Measurements from ENCODE around the gene SLC2A13. TPM values are rescaled to one million over a fixed set of nuclear protein-coding genes. Genes with fewer than 3 reads are reported as not detected.

The SLC2A13 gene
- 6.2 and 8.6 TPM in 2 replicates for polyA plus RNA-seq (2014; cell fraction: cytosol; rRNA removed)
- polyA plus RNA-seq (2014; cell fraction: nucleus; rRNA removed) = 8.0 and 8.3 TPM in 2 replicates

- DNase-seq (ENCODE audit: low spot score) = peak; percentile 57
Observed at GRCh38 chr12:40105515-40106201, at the start of gene SLC2A13. Gene SLC2A13 (minus strand): TSS chr12:40106081. CDS start chr12:40105808, 273 bp downstream.

GRCh38 chr12:40154381-40154780 lies 48.5 kb upstream of the SLC2A13 start:
- no peak for DNase-seq (ENCODE audit: low spot score)

DNA sequence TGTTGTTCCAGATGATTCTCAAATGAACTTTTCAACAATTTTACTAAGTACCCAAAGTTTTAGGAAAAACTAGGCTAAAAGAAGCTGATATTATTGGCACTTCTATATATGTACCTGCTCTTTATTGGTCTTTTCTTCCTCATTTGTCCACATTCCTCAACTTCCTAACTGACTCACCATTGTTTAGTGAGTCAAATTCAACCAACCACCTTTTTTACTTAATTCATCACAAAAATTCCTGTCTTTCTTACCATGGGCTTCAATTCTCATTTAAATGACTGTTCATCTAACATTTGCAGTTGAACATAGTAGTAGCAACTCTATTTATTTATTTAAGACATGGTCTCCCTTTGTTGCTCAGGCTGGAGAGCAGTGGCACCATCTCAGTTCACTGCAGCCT lies 47.6 kb upstream of the SLC2A13 start:
- no peak for DNase-seq (ENCODE audit: low spot score)

GRCh38 chr12:40152783-40153383 lies 47.0 kb upstream of the SLC2A13 start:
- DNase-seq (ENCODE audit: low spot score) = peak; percentile 60

DNA sequence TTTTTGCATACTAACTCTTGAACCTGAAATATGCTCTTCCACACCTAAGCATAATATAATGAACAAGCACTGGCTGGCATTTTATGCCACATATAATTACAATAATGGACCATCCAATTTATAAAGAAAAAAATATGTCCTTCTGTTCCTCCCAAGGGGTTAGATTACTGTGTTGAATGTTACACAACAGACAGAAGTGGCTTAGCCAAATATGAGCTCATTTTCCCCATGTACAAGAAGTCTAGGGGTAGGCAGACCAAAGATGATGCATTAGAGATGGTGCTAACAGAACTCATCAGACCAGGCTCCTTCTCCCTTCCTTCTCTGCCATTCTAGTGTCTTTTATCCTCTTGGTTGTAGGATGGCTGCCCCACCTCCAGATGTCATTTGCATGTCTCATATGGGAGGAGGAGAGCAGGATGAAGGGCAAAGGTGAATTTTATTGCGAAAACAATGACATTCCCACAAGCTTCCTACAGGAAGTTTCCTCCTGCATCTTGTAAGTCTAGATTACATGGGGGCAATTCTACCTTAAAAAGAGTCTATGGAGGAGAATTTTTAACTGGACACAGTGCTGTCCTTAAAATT lies 43.9 kb upstream of the SLC2A13 start:
- DNase-seq (ENCODE audit: low spot score) = no peak

DNA sequence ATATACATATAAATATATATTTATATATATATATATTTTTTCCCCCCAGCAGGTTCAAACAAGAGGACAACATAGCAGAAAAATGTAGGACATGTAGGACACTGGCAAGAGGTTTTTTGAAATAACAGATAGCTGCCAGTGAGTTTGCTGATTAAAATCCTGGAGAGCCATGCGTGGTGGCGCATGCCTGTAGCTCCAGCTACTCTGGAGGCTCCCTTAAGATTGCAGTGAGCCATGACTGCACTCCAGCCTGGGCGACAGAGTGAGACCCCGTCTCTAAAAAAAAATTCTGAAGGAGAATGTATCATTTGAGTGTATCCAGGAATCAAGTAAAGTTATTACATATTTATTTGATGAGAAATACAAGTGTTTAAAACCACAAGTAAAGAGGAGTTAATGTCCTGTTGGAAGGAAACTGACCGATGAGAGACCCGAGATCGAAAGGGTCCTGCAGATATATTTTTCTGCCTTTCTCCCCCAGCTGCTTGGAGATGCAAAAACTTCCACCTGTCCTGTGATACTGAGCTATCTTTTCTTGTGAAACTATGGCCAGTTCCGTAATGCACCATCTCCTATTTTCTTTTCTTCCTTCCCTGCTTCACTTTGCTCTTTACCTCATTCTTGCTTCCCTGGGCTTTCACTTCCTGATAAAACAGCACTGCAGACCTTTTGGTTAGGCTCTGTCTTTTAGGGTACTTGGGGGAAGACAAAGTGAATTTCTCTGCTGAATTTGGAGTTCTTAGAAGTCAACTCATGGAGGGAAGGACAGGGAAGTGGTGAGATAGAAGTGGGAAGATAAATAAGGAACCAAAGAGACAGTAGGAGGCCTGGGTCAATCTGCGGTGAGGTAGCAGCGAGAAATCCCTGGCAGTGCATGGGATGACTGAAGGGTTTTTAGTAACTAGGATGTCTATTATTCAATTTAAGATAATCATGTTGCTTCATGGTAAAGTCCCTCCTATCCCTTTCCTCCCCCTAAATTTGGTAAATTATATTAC lies 41.2 kb upstream of the SLC2A13 start:
- peak; percentile 64 for DNase-seq (ENCODE audit: low spot score)

DNA sequence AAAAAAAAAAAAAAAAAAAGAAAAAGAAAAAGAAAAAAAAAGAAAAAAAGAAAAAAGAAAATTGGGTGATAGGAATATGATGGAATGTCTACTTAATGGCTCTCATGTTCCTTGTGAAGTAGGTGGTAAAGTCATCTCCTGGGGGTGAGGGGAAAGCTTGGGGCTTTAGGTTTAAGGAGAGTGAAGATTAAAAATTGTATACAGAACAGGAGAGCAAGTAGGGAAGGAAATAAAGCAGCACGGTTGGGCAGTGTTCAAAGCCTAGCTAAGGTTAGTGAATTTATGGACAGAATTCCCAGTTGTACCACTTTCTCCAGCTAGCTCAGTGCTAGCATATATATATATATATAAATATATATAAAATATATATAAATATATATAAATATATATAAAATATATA lies 40.0 kb upstream of the SLC2A13 start:
- DNase-seq (ENCODE audit: low spot score) = peak; percentile 49

DNA sequence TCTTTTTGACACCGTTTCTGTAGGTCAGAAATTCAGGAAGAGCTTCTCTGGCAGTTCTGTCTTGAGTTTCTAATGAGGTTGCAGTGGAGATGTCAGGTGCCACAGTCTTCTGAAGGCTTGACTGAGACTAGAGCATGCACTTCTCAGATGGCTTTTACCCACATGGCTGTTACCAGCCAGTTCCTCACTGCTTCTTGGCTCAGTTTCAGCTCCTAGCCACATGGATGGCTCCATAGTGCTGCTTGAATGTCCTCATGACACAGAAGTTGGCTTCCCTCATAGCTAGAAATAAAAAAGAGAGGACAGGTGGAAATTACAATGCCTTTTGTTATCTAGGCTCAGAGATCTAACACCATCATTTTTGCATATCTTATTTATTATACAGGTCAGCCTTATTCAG lies 38.1 kb upstream of the SLC2A13 start:
- DNase-seq (ENCODE audit: low spot score) = peak; percentile 40

DNA sequence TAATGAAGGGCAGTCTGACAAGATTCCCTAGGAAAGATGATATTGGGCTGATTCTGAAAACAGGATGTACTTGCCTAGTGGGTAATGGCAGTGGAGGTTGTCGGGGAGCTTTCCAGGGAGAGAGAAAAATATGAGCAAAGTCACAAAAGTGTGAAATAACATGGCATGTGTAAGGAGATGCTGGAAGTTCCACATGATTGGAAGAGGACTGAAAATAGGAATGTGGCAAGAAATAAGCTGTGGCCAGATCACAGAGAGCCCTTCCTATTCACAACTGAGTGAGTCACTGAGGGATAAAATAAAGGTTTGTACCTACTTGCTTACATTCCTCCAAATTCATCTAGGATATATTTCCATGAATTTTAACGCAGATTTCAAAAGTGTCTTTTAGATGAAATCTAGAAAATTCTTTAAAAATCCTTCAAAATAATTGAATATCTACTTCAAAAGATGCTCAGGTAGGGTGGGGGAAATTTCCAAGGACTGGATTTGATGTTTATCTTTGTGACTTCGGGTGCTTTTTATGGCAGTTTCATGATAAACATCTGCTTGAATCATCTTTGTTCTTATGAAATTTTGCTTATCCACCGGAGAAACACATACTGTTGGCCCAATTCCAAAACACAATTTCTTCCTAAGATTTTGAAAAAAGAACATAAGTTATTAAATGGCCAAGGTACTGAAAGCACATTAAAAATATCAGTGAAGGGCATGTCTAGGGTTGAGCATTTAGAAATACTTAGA lies 36.3 kb upstream of the SLC2A13 start:
- no peak for DNase-seq (ENCODE audit: low spot score)

DNA sequence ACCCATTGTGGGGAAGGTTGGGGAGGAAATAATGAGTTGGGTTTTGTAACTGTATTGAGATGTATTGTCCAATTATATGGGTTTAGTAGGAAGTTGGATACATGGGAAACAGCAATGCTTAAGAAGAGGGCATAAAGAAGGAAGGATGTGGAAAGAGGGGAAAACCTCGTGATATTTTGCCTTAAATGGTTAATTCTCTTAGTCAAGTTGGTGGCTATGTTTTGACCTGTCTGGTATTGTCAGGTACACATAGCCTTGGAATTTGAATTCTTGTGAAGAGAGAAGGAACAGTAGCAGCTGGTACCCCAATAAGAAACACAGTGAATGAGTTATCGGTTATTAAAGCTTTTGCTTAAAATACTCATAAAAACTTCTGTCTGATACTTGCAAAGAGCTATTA lies 32.6 kb upstream of the SLC2A13 start:
- DNase-seq (ENCODE audit: low spot score) = no peak

DNA sequence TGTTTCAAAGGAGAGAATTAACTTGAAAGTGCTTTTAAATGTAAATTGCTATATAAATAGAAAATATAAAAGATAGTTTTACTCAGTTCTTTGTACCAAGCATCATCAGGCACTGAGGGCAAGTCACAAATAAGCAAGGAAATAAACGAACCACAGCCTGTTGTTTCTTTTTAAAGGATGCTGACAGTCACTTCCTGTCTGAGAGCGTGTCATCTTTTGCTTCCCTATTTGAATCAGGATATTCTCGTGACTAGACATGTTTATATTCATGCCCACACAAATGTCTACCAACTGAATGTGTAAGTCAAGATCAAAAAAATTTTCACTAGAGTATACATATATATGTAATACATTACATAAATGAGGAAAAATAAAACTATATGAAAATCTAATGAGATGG lies 31.4 kb upstream of the SLC2A13 start:
- DNase-seq (ENCODE audit: low spot score) = no peak

GRCh38 chr12:40127408-40127807 lies 21.5 kb upstream of the SLC2A13 start:
- no peak for DNase-seq (ENCODE audit: low spot score)

DNA sequence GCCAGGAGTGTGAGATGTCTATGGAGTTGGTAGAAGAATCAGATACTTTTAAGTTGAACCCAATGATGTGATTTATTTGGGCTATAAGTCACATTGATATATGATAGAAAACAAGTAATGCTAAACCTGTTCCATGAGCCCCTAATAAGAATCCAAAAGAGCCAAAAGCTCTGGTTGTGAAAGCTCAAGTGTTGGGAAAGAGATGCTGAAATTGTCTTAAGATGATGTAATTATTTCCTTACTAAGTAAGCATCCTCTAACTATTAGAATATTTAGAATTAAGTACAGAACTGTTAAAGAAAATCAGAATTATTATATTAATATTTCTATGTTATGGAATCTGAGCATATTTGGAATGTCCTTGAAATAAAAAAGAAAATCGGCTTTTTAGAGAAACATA lies 17.6 kb upstream of the SLC2A13 start:
- no peak for DNase-seq (ENCODE audit: low spot score)

DNA sequence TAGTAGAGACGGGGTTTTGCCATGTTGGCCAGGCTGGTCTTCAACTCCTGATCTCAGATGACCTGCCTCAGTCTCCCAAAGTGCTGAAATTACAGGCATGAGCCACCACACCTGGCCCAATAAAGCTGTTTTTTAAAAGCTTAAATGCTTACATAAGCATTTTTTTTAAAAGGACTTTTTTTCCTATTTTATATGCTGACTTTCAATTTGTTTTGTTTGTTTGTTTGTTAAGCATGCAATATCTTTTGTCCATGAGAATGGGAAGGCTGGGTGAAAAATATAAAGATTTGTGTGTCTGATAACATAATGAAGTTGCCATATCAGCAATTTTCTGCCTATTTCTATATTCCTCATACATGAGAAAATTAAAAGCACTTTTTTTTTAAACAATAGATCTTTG lies 17.0 kb upstream of the SLC2A13 start:
- no peak for DNase-seq (ENCODE audit: low spot score)

- DNase-seq (ENCODE audit: low spot score) = no peak
Observed at GRCh38 chr12:40117818-40118217, 11.9 kb upstream of the SLC2A13 start.

DNA sequence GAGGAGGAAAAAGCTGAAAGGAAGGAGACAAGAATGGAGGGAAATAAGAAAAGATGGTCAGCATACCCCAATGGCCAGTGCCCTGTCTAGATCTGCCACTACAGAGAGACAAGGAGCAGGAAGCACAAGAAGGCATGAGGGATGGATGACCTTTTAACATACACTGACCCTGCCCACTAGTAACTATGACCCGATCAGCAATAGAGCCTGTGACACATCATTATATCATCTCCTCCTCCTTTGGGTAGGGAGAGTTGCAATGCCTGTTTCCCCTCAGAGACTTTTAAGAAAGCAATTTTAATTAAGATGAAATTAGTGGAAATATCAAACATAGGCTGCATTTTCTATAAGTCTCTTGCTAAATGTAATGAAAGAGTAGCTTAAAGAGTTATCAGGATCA lies 4.7 kb upstream of the SLC2A13 start:
- DNase-seq (ENCODE audit: low spot score) = no peak

- DNase-seq (ENCODE audit: low spot score) = no peak
Observed at GRCh38 chr12:40107803-40108620, 2.1 kb upstream of the SLC2A13 start.

GRCh38 chr12:40107098-40107802 lies 1.4 kb upstream of the SLC2A13 start:
- peak; percentile 89 for DNase-seq (ENCODE audit: low spot score)

DNA sequence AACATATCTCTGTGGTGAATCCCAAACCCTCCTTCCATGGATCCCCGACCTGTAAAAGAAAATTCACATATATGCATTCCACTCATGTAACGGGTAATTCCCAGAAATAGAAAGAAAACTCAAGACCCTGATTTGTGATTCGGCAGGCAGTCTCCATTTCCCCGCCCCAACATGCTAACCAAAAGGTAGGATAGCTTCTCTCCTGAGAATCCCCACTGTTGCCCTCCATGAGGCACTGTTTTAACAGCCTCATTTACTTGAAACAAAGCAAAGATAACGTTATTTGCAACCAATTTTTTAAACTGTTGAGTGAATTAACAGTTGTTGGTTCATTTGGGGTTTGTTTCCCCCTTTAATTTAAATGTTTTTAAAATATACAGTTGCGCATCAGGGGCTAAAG lies 774 bp upstream of the SLC2A13 start:
- peak; percentile 60 for DNase-seq (ENCODE audit: low spot score)

GRCh38 chr12:40106202-40106533 lies 287 bp upstream of the SLC2A13 start:
- DNase-seq (ENCODE audit: low spot score) = peak; percentile 84
